Endometrial microvascular endothelial cells (primary cell): ENCODE measurements around the gene CCDC91. TPM values are rescaled to one million over a fixed set of nuclear protein-coding genes. Genes with fewer than 3 reads are reported as not detected.

ENCODE experiments used
- in situ Hi-C: cut with HindIII; loops from 2 replicates; pipeline ENCODE4 v1.10.0; 2017; ENCODE audit warnings: low sequenced_read_pairs, low pct_unique_long_range_greater_than_20kb; ENCODE audit errors: inconsistent ontology term
- total RNA-seq: library from RNA; depleted of rRNA; stranded (reverse); fragments of >200 nt; gene quantifications from one replicate; pipeline ENCODE4 v1.2.3, GENCODE V29; 2015; ENCODE audit errors: inconsistent ontology term

Gene CCDC91
- total RNA-seq, 1 donor from 2014 or later, result 7.9 TPM

DNA sequence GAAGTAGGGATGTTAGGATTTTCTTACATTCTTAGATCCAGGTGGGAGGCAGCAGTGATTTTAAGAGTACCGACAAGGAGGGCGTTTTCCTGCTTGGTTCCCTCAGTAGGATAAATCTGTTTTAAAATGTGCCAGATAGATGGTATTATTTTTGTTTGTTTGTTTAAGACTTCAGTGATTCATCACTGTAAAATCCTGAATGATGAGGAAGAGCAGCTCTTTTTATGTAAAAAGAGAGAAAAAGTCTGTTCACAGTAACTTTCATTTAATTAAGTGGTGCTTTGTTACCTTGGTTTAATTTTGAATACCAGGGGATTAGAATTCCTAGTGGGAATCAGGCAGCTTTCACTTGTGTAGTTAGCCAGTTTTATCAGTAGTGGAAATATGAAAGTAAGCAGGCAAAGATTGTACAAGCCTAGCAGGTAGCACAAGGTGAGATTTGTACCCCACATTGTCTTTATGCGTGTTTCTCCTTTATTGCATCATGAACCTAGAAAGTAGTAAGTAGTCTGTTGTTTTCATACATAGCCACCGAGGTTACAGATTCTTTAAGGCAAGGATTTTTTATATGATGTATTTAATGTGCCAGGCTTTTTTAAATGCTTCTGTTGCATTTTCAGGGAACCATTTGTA is 349.6 kb downstream of the CCDC91 start:
- in situ Hi-C loops, result no loop called here

DNA sequence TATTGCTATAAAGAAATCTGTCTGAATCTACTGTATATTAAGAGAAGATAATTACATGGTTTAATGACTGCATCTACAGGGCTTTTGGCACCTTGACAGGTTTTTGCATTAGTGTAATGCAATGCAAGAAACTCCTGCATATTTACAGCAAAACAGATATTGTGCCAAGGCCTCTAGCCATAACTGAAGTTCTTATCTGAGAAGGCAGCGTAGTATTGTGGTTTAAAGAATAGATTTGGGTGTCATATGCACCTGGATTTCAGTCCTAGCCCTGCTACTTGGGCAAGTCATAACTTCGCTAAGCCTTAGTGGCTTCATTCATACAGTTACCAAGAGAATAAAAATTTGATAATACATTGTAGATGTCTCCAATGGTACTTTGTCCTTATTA is 350.1 kb downstream of the CCDC91 start:
- in situ Hi-C loops, result no loop called here

DNA sequence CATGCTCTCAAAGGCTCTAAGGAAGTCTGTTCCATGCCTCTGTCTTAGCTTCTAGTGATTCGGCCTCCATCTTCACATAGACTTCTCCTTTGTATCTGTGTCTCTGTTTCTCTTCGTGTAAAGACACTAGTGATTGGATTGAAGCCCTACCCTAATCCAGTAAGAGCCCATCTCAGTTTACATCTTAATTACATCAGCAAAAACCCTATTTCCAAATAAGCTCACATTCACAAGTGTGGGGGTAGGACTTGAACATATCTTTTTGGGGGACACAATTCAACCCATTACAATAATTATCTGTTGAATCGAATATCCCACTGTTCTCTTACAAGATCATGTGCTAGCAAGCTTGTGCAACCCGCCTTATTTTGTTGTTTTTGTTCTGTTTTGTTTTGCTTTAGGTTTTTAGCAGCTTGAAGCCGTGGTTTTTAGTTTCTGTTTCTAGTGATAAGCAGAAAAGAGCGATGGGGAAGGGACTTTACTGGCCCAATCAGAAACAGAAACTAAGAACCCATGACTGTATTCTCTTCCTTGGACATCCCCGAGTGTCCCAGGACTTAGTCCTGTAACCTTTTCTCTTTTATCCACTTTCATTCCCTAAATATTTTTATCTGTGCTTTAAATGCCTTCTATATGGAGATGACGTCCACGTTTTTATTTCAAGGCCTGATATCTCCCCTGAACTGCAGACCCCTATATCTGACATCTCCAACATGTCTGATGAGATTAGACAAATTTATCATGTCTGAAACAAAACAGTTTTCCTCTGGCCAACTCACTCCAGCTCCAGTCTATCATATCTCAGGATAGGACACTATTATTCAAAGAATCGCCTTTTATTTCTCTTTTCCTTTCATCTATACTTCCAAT is 353.0 kb downstream of the CCDC91 start:
- in situ Hi-C loops, result no loop called here

DNA sequence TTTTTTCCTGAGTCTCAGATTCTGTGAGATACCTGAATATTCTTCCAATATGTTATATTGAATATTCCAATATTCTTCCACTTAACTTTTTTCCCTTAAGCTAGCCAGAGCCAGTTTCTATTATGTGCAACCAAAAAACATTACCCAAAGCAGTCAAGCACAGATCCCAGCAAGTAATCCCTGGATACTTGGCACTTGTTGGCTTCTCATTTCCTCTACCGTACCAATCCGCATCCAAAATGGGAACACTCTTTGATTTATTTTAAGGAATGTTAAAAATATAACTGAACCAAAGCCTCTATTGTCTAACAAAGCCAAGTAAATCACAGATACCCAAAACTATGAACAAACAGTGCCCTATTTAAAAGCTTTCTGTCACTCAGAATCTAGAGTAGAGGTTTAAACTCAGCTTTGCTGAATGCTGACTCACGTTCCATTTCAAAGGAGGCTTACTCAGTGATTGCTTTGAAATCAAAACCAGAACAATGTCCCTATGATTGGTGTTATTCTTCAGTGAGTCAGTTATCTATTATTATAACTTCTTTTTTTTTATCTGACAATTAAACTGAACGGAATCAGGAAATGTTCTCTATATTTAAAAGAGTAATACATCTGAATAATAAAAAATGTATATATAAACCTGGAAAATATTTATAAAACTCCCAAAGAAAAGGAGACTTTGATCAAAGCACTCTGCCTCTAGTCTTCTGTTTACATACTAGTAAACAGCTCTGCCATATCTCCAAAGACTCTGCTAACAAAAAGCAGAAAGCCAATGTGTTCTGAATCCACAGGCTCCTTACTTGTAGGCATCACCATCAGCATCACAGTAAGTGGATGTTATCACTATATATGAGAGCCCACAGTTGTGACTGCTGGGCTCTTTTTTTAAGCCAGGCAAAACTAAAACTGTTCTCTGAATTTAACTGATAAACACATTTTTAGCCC is 360.8 kb downstream of the CCDC91 start:
- in situ Hi-C loops, result no loop called here

DNA sequence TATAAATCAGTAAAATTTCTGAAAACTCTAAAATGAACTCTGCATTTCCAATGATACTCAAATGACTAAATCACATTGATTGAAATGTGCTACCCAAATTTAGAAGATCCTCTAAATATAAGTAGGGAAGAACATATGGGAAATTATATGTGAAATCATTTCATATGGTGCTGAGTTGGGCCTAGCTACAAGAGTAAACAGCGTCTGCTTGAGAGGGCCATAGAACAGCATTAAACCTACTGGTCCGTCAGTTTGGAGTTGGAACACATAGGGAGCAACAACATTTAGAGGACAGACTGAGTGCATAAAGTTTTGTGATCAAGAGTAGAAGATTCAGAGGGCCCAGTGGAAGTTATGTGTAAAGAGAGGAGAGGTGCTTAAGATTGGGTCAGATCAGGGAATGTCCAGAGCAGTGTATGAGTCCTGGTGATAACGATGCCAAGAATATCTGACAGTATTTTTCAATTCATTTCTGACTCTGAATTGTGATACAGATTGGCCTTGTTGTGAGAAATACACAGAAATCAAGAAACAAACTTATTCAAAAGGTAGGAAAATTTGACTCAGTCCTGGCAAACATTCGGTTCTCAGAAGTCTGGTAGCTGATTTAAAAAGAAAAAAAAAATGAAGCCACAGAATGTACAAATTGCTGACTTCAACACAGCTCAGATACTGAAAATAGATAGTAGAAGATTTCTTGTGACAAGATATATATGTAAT is 362.2 kb downstream of the CCDC91 start:
- in situ Hi-C loops, result no loop called here

DNA sequence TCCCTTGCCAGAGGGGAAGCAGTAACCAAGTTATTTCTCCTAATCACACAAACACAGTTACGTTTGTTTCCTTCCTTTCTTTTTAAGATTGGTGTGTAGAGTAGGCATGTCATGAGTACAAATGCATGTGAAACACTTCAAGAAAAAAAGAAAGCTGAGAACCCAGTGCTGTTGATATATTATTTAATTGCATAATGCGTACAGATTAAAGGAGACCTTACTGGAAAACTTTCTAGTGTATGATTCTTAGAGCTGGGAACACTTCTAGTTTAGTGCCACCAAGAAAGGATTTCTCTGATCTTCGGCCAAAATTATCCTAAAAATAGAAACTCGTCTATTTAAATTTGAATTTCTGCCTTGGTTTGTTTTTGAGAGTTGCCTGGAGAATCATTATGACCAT is 365.5 kb downstream of the CCDC91 start:
- in situ Hi-C loops, result no loop called here

DNA sequence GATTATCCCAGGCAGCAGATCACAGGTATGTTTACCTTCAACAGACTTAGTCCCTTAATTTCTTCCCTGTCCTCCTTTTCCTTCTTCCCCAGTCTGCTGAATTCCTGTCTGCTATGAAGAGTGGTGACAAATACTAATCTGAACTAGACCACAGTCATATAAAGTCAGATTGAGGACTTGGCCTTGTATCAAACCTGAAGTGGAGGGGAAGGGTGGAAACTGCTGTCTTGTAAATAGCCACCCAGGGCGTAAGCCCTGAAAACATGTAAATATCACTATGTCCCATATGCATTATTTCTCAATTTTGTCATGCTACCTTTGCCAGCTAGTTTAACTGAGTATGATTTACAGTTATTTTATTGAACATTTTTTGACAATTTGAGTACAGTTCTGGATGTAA is 368.0 kb downstream of the CCDC91 start:
- in situ Hi-C loops, result no loop called here

DNA sequence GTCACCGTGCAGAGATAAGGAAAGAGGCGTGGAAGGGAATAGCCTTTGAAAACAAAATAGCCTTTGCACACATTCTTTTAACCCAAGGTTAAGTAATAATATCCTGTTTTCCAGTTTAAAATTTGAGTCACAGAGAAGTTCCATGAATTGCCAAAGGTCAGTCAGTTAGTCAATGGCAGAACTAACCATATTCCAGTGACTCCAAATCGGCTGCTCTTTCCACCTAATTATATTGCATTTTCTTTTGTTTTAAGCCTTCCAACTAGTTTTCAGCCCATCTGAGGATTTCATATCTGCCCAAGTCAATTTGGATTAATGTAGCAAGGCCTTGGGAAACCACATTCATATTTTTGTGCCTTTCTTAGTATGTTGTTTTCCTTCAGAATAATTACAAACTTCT is 373.0 kb downstream of the CCDC91 start:
- in situ Hi-C loops, result no loop called here

DNA sequence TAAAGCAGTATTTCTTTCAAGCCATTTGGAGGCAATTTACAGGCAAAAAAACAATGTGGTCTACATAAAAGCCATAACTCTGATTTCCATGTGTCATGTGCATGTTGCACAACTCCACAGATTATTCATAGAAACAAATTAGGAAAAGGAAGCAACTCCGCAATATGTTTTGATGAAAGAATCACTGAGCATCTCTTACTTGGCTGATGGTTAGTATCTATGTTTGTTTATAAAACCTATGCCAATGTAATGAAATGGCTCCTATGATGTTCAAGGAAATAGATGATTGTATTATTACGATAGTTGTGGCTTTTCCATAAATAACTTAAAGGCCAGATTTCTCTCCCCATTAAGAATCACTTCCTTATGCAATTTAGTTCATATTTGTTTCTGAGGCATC is 373.7 kb downstream of the CCDC91 start:
- in situ Hi-C loops, result no loop called here

DNA sequence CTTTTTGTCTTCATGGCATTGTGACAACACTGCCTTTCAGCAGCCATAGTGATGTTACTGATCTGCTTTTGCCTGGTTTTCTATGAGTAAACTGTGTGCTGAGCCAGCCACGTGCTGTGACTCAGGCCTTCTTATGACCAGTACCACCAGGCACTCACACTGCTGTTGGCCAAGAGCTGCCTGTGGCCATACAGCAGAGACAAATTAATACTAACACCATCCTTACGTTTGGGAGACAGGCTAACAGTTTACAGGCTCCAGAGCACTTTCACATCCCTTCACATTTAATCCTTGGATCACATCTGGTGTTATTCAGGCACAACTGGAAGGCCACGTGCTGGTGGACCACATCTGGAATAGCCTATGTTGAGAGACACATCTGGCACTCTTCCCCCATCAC is 377.9 kb downstream of the CCDC91 start:
- in situ Hi-C loops, result no loop called here

DNA sequence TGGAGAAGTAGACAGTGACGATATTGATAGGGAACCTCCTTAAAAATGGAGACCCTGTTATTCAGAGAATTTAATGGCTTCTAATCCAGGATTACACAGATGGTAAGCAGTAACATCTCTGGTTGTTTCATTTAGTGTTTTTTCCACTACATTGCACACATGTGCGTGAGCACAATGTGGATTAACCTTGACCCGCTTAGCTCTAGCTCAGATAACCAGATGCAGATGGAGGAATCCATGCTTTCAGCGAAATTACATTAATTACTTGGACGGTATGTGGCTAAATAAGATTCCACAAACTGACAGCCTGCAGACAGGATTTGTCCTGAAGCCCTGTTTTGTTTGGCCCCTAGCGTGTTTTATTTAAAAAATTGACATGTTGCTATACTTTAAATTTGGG is 378.4 kb downstream of the CCDC91 start:
- in situ Hi-C loops, result no loop called here

DNA sequence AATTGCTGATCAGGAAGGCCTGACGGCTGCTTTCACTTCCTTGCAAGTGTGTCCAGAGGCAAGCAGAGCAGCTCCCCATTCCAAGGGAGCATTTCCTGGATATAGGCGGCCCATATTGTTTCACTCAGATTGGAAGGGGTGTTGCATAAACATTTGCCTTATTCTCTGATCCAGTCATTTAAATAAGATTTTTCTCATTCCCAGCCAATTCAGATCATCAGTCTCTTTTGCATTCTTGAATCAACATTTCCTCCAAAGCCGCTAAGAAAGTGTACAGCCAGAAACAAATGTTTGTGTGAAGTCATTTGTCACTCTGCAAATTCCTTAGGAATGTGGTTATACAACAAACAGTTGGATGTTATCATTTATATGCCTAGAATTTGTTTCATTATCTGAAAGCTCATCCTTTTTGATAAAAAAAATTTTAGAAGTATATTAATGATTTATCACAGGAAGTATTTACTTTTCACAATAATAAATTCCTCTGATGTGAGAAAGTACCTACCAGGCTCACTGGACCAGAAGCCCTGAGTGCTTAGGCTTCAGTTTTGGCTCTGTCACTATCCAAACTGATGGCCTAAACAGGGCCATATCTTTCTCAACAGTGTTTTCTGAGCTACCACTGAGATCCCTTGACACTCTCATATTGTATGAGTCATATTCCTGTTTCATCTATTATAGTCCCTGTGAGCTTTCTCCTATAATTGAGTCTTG is 379.6 kb downstream of the CCDC91 start:
- in situ Hi-C loops, result no loop called here

DNA sequence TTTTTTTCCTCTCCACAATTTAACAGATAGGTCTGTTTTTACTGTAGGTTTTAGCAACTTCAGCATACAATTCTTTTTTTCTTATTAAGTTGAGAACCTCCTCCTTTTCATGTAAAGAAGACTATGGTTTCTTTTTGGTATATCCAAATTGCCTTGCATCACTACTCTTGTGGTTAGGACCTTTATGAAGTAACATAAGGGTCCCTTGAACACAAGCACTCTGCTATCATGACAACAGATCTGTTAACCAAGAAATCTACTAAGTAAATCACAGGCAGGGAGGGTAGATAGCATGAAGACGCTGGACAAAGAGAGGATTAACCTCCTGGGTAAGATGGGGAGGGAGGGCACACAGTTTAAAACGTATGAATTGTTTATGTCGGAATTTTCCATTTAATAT is 380.6 kb downstream of the CCDC91 start:
- in situ Hi-C loops, result no loop called here

DNA sequence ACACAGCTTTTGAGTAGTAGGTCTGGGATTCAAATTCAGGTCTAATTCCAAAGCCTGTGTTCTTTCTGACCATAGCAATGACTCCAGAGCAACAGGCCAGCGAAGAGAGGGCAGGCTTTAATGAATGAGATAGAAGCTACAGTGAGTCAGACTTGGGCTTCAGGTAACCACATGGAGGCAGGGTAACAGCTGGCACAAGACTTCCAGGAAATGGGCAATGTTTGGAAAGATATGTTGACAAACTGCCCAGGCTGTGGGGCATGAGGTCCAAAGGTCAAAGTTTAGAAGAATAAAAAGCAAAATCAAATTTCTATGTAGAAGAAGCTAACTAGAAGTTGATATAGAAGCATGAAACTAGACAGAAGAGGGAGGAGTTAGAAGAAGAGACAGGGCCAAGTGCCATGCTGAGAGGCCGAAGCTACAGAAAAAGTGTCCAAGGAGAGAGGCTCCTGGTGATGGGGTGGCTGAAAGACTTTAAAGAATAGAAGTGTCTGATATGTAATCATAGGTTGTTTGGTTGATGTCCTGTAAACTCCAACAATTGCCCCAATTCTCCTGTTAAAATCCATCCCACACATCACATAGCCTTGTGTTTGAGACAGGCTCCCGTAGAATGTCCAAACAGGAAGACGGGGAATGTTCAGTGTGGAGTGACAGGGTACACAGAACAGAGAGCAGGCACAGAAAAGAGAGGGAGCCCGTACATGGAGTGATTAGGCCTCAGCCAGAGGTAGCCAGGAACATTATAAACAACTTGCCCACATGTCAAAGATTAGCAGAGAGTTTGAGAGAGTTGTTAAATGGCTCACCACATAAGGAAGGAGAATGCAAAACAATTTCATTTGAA is 384.7 kb downstream of the CCDC91 start:
- in situ Hi-C loops, result no loop called here

DNA sequence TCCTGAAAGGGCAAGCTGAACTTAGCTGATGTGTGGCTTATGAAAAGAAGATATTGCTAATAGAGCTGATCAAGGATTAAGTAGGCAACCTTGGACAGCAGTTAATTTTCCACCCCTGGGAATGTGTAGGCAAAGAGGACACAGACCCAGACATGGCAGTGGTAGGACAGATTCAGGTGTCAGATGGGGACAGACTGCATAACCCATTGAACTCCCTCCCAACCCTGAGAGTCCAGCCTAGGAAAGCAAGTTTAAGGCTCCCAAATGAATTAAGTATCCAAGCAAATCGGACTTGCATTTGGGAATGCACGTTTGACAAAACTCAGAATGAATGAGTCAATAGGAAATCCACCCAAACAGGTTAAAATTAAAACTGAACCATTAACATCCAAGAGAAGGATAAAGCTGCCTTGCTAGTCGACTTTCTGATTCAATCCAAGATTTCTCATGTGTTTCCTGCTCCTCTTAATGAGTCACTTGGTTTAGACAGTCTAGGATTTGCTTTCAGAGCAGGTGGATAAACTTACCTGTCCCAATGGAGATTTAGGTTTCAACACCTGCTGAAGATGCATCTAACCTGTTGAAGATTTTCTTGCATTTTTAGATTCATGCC is 385.4 kb downstream of the CCDC91 start:
- in situ Hi-C loops, result no loop called here

DNA sequence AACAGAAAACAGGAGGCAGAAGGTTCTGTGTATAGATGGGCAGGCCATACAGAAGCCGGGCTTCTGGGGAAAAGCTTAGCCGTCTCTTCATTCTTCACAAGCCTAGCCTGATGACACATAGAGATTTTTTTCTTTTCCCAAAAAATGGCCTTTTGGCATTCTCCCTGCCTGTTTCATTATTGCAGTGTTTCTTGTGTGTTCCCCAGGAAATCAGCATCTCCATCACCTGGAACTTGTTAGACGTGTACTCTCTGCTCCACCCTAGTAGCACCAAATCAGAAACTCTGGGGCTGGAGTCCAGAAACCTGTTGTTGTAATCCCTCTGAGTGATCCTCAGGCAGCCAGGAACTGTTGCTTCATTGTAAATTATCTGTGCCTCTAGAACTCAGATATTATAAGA is 388.1 kb downstream of the CCDC91 start:
- in situ Hi-C loops, result no loop called here

DNA sequence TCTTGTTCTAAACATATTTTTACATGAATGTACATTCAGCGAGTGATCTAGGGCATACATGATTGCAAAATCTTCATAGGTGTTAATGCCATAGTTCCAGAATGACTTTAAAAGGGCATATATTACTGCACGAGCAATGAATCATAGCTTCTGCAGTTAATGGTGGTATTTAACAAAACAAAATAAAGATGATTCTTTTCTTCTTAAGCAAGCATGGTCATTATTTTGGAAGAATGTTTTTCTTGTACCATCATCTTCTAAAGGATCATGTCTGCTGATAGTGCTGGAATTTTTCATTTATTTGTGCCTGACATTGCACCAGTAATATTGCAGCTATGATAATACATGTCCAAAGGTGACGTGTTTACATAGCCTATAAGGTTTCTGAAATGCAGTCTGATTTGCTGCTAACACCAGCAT is 388.6 kb downstream of the CCDC91 start:
- in situ Hi-C loops, result no loop called here
